GM10266 (cell line): ENCODE results near the gene C1QTNF4.

Experiments used
- DNase-seq: peaks from one replicate; pipeline ENCODE4 v3.0.0; 2012; ENCODE audit errors: extremely low spot score
- CTCF ChIP-seq: IDR thresholded peaks from 2 replicates; pipeline ENCODE4 v1.5.1; 2012; ENCODE audit warnings: mild to moderate bottlenecking, low read depth; ENCODE audit not compliant: control insufficient read depth, insufficient read depth; ENCODE audit errors: missing control alignments

Gene C1QTNF4

DNA sequence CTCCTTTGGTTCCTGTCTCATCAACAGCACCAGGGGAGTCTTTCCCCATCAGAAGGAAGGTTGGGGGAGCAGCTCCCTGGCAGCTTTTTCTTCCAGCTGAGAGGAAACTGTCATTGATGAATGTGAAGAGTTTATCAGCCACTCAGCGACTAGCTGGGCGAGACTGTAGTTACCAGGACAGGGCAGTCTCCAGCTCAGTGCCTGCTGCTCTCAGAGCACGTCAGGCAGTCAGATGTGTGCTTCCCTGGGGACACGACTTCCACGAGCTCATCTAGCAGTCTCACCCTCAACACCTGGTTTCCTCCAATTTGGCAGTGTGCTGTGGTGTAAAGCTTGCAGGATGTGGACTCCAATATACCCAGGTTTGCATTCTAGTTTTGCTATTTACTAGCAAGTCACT is 12.5 kb upstream of the C1QTNF4 start:
- no peak for DNase-seq
- TF ChIP-seq CTCF = no peak

- no peak for DNase-seq
- no peak for TF ChIP-seq CTCF
Measured at GRCh38 chr11:47605921-47606320, 11.7 kb upstream of the C1QTNF4 start.

GRCh38 chr11:47603295-47603694 is 9.1 kb upstream of the C1QTNF4 start:
- no peak for DNase-seq
- TF ChIP-seq CTCF = no peak

DNA sequence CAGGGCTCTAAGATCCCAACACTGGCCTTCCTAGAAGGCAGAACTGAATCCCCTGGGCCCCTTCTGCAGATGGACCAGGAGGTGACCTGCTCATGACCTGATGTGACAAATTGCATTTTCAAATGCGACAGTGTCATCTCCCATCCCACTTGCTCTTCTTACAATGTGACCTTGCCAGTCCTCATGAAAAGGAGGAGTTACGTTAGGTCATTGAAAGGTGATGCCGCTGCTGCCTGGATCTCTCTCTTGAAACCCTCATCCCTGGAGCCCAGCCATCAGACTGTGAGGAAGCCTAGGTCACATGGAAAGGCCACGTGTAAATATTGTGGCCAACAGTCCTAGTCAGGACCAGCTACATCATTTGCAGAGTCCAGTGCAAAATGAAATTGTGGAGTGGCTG is 5.7 kb upstream of the C1QTNF4 start:
- no peak for TF ChIP-seq CTCF
- no peak for DNase-seq

GRCh38 chr11:47595967-47596366 is 1.8 kb upstream of the C1QTNF4 start:
- DNase-seq = no peak
- no peak for TF ChIP-seq CTCF

DNA sequence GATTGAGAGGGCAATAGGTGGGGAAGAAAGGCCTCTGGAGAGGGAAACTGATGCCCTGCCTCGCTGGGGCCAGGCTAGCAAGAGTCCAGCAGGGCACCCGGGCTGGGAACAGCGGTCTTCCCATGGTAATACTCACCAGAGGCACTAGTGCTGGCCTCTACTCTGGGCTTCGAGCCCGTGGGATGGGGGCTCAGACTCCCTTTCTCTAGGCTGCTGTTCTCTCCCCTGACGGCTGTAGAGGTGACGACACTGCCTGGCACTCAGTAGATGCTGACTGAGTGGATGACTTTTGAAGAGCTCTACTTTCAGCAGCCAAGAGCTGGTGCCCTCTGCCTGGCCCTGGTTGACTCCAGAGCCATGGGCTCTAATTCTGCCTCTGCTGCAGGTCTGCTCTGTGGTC is 818 bp upstream of the C1QTNF4 start:
- DNase-seq = no peak
- no peak for TF ChIP-seq CTCF

GRCh38 chr11:47593492-47593933 is 698 bp downstream of the C1QTNF4 start:
- no peak for DNase-seq
- no peak for TF ChIP-seq CTCF
